ENCODE measurements around the gene ZNF212.

ZNF212 gene

GRCh38 chr7:149296368-149296767 is 56.9 kb downstream of the ZNF212 start:
- TF ChIP-seq ZNF174 (tag by site-specific recombination; IDR thresholded peaks at IDR 0.05) (no peak), ZNF223 (tag by site-specific recombination; IDR thresholded peaks at IDR 0.05) (no peak), ZFP3 (tag by site-specific recombination; IDR thresholded peaks at IDR 0.05; ENCODE audit: low read depth) (no peak), ZNF433 (tag by site-specific recombination; IDR thresholded peaks at IDR 0.05; ENCODE audit: low read depth) (no peak), ZNF24 (tag by site-specific recombination; IDR thresholded peaks at IDR 0.05) (no peak), HOXA7 (CRISPR knock-in tag; IDR thresholded peaks at IDR 0.05; ENCODE audit: borderline replicate concordance) (no peak), ZBTB1 (tag by site-specific recombination; IDR thresholded peaks at IDR 0.05) (no peak)
- ChIA-PET CTCF (interaction anchor here (1.1 to 1.3 kb wide), 2 partner anchors 10 to 14 kb away, joined by 4 to 6 read pairs; no protein-coding TSS in a partner anchor), POLR2A (interaction anchor here (1.4 kb wide), 1 partner anchor 12 kb away, joined by 3 read pairs; no protein-coding TSS in a partner anchor)
- Histone ChIP-seq H3K4me1 (ENCODE audit: control insufficient read depth, insufficient read depth, low read length) (no peaks in the 10 kb centered on the region), H3K9me3 (ENCODE audit: control insufficient read depth, insufficient read depth, low read depth, low read length) (no peaks in the 10 kb centered on the region), H3K27ac (ENCODE audit: extremely low read depth, low read depth, low read length) (no peak overlapping the region), H3K36me3 (ENCODE audit: control insufficient read depth in 2 of 2, insufficient read depth in 1 of 2, low read length in 2 of 2) (peaks cover 0 to 24% of the 10 kb centered on the region in 2 experiments; a peak in 1 of 3 replicates), H3K4me3 (ENCODE audit: low read depth, low read length) (no peak overlapping the region)

GRCh38 chr7:149297034-149297755 is 57.7 kb downstream of the ZNF212 start:
- H3K4me1 ChIP-seq (ENCODE audit: control insufficient read depth, insufficient read depth, low read length): no peaks in the 10 kb centered on the region
- H3K36me3 ChIP-seq (ENCODE audit: control insufficient read depth in 2 of 2, insufficient read depth in 1 of 2, low read length in 2 of 2): peaks cover 0 to 24% of the 10 kb centered on the region in 2 experiments; a peak in 1 of 3 replicates
- H3K27ac ChIP-seq (ENCODE audit: extremely low read depth, low read depth, low read length): no peak overlapping the region
- no peaks in the 10 kb centered on the region for H3K9me3 ChIP-seq (ENCODE audit: control insufficient read depth, insufficient read depth, low read depth, low read length)
- H3K4me3 ChIP-seq (ENCODE audit: low read depth, low read length): no peak overlapping the region
- ChIA-PET CTCF (interaction anchor here (1.1 to 1.3 kb wide), 2 partner anchors 11 to 13 kb away, joined by 4 to 6 read pairs; no protein-coding TSS in a partner anchor), POLR2A (interaction anchor here (1.4 kb wide), 1 partner anchor 12 kb away, joined by 3 read pairs; no protein-coding TSS in a partner anchor)
- TF ChIP-seq BCL6B (tag by site-specific recombination; IDR thresholded peaks at IDR 0.05) (no peak), ZNF184 (tag by site-specific recombination; IDR thresholded peaks at IDR 0.05) (no peak), KLF8 (tag by site-specific recombination; IDR thresholded peaks at IDR 0.05) (no peak), HOXC10 (CRISPR knock-in tag; IDR thresholded peaks at IDR 0.05) (no peak), ZNF404 (tag by site-specific recombination; IDR thresholded peaks at IDR 0.05) (no peak)

- Histone ChIP-seq H3K36me3 (ENCODE audit: control insufficient read depth in 2 of 2, insufficient read depth in 1 of 2, low read length in 2 of 2) (peaks cover 0 to 3% of the 10 kb centered on the region in 2 experiments; a peak in 1 of 3 replicates), H3K4me3 (ENCODE audit: low read depth, low read length) (no peak overlapping the region), H3K9me3 (ENCODE audit: control insufficient read depth, insufficient read depth, low read depth, low read length) (no peaks in the 10 kb centered on the region), H3K4me1 (ENCODE audit: control insufficient read depth, insufficient read depth, low read length) (no peaks in the 10 kb centered on the region), H3K27ac (ENCODE audit: extremely low read depth, low read depth, low read length) (no peak overlapping the region)
- POLR2A ChIA-PET: no interaction called here
- CTCF ChIA-PET: interaction anchor here (2.8 kb wide), 1 partner anchor 9 kb away, joined by 11 read pairs; no protein-coding TSS in a partner anchor
- TF ChIP-seq ZBTB7A (tag by site-specific recombination; IDR thresholded peaks at IDR 0.05; ENCODE audit: low read depth): no peak
- TF ChIP-seq GLIS2 (tag by site-specific recombination; IDR thresholded peaks at IDR 0.05): no peak
- no peak for TF ChIP-seq ZNF768 (tag by site-specific recombination; IDR thresholded peaks at IDR 0.05)
- no peak for TF ChIP-seq ZNF138 (tag by site-specific recombination; IDR thresholded peaks at IDR 0.05; ENCODE audit: borderline replicate concordance)
- TF ChIP-seq HOXD13 (CRISPR knock-in tag; IDR thresholded peaks at IDR 0.05; ENCODE audit: borderline replicate concordance): no peak
- TF ChIP-seq ZNF518A (tag by site-specific recombination; conservative IDR thresholded peaks at IDR 0.05; ENCODE audit: low read depth): no peak
- no peak for TF ChIP-seq ZNF473 (tag by site-specific recombination; IDR thresholded peaks at IDR 0.05)
- TF ChIP-seq MYNN (tag by site-specific recombination; IDR thresholded peaks at IDR 0.05; ENCODE audit: borderline replicate concordance): no peak
- TF ChIP-seq SETDB1 (IDR thresholded peaks at IDR 0.05; ENCODE audit: insufficient read length, low read length): no peak
- no peak for TF ChIP-seq ZNF341 (tag by site-specific recombination; IDR thresholded peaks at IDR 0.05; ENCODE audit: low read depth)
- no peak for TF ChIP-seq ZNF626 (tag by site-specific recombination; IDR thresholded peaks at IDR 0.05)
- no peak for TF ChIP-seq ZBTB26 (tag by site-specific recombination; optimal IDR thresholded peaks at IDR 0.05)
Measured at GRCh38 chr7:149300620-149301285, 61.3 kb downstream of the ZNF212 start.

Measured in HEK293 (cell line).